ENCODE results near the gene OVCA2.

Gene OVCA2

GRCh38 chr17:2034157-2034556, 7.7 kb upstream of the OVCA2 start:
- no peak for DNase-seq (ENCODE audit: low spot score)

- DNase-seq (ENCODE audit: low spot score), result no peak
Observed at GRCh38 chr17:2034806-2035540, 6.8 kb upstream of the OVCA2 start.

- DNase-seq (ENCODE audit: low spot score), result no peak
Observed at GRCh38 chr17:2035541-2036488, 6.0 kb upstream of the OVCA2 start.

- no peak for DNase-seq (ENCODE audit: low spot score)
Observed at GRCh38 chr17:2037155-2037554, 4.7 kb upstream of the OVCA2 start.

- peak; percentile 2 for DNase-seq (ENCODE audit: low spot score)
Observed at GRCh38 chr17:2040219-2040827, 1.5 kb upstream of the OVCA2 start.

GRCh38 chr17:2040942-2041560, 771 bp upstream of the OVCA2 start:
- no peak for DNase-seq (ENCODE audit: low spot score)

GRCh38 chr17:2042390-2042847, 597 bp downstream of the OVCA2 start:
- peak; percentile 30 for DNase-seq (ENCODE audit: low spot score)

- peak; percentile 9 for DNase-seq (ENCODE audit: low spot score)
Observed at GRCh38 chr17:2042933-2043332, 1.1 kb downstream of the OVCA2 start.

GRCh38 chr17:2043785-2044184, 2.0 kb downstream of the OVCA2 start:
- DNase-seq (ENCODE audit: low spot score), result no peak

GRCh38 chr17:2044263-2044894, 2.6 kb downstream of the OVCA2 start:
- DNase-seq (ENCODE audit: low spot score), result no peak

GRCh38 chr17:2047590-2047989, 5.8 kb downstream of the OVCA2 start:
- no peak for DNase-seq (ENCODE audit: low spot score)

GRCh38 chr17:2048805-2049204, 7.0 kb downstream of the OVCA2 start:
- DNase-seq (ENCODE audit: low spot score), result peak; percentile 11

GRCh38 chr17:2049333-2050299, 7.8 kb downstream of the OVCA2 start:
- peak; percentile 89 for DNase-seq (ENCODE audit: low spot score)

GRCh38 chr17:2050300-2051060, 8.7 kb downstream of the OVCA2 start:
- peak; percentile 72 for DNase-seq (ENCODE audit: low spot score)

- DNase-seq (ENCODE audit: low spot score), result peak; percentile 39
Observed at GRCh38 chr17:2051061-2051932, 9.5 kb downstream of the OVCA2 start.

- peak; percentile 3 for DNase-seq (ENCODE audit: low spot score)
Observed at GRCh38 chr17:2051933-2052559, 10.2 kb downstream of the OVCA2 start.

- DNase-seq (ENCODE audit: low spot score), result peak; percentile 67
Observed at GRCh38 chr17:2053380-2054261, 11.8 kb downstream of the OVCA2 start.

Data from D341Med (cell line).